HuH-7.5 (cell line): ENCODE data around the gene SCIMP.
"Not testable (repeated sequence)": the region's sequence is repeated elsewhere in the genome, so short reads cannot be mapped to it uniquely, and the experiment has no call there.

Experiments used
- DNase-seq: peaks from one replicate; pipeline ENCODE4 v3.0.0; 2011; ENCODE audit warnings: low spot score

Gene SCIMP

GRCh38 chr17:5237541-5238016, 2.9 kb upstream of the SCIMP start:
- DNase-seq, result peak; percentile 73

GRCh38 chr17:5236938-5237540, 2.4 kb upstream of the SCIMP start:
- DNase-seq, result no peak

GRCh38 chr17:5233492-5233891, 1.2 kb downstream of the SCIMP start:
- not testable (repeated sequence) for DNase-seq

GRCh38 chr17:5226940-5227878, 7.5 kb downstream of the SCIMP start:
- no peak for DNase-seq

GRCh38 chr17:5225668-5226457, 8.8 kb downstream of the SCIMP start:
- no peak for DNase-seq

- DNase-seq, result not testable (repeated sequence)
Measured at GRCh38 chr17:5221912-5222311, 12.7 kb downstream of the SCIMP start.

- DNase-seq, result no peak
Measured at GRCh38 chr17:5220074-5220473, 14.6 kb downstream of the SCIMP start.

GRCh38 chr17:5219536-5219935, 15.1 kb downstream of the SCIMP start:
- no peak for DNase-seq

GRCh38 chr17:5217562-5217961, 17.1 kb downstream of the SCIMP start:
- not testable (repeated sequence) for DNase-seq

- no peak for DNase-seq
Measured at GRCh38 chr17:5211458-5211857, 23.2 kb downstream of the SCIMP start.

GRCh38 chr17:5210614-5211252, 23.9 kb downstream of the SCIMP start:
- no peak for DNase-seq

- no peak for DNase-seq
Measured at GRCh38 chr17:5210091-5210490, 24.6 kb downstream of the SCIMP start.

GRCh38 chr17:5209396-5209795, 25.3 kb downstream of the SCIMP start:
- DNase-seq, result no peak

GRCh38 chr17:5203908-5204294, 30.8 kb downstream of the SCIMP start:
- DNase-seq, result no peak

- no peak for DNase-seq
Measured at GRCh38 chr17:5203178-5203907, 31.3 kb downstream of the SCIMP start.

GRCh38 chr17:5201011-5201410, 33.6 kb downstream of the SCIMP start:
- no peak for DNase-seq

- no peak for DNase-seq
Measured at GRCh38 chr17:5200360-5200759, 34.3 kb downstream of the SCIMP start.

GRCh38 chr17:5198472-5198871, 36.2 kb downstream of the SCIMP start:
- no peak for DNase-seq

- DNase-seq, result no peak
Measured at GRCh38 chr17:5194346-5194745, 40.3 kb downstream of the SCIMP start.

GRCh38 chr17:5191541-5192417, 42.9 kb downstream of the SCIMP start, which contains the start of gene ZNF594:
Gene ZNF594, minus strand, starts transcription at chr17:5191868. Its CDS starts 7,612 bp downstream, at chr17:5184256.
- peak; percentile 90 for DNase-seq
